ENCODE data around the gene TNFRSF8.
"Not testable (repeated sequence)": the region's sequence is repeated elsewhere in the genome, so short reads cannot be mapped to it uniquely, and the experiment has no call there.

TNFRSF8 gene

DNA sequence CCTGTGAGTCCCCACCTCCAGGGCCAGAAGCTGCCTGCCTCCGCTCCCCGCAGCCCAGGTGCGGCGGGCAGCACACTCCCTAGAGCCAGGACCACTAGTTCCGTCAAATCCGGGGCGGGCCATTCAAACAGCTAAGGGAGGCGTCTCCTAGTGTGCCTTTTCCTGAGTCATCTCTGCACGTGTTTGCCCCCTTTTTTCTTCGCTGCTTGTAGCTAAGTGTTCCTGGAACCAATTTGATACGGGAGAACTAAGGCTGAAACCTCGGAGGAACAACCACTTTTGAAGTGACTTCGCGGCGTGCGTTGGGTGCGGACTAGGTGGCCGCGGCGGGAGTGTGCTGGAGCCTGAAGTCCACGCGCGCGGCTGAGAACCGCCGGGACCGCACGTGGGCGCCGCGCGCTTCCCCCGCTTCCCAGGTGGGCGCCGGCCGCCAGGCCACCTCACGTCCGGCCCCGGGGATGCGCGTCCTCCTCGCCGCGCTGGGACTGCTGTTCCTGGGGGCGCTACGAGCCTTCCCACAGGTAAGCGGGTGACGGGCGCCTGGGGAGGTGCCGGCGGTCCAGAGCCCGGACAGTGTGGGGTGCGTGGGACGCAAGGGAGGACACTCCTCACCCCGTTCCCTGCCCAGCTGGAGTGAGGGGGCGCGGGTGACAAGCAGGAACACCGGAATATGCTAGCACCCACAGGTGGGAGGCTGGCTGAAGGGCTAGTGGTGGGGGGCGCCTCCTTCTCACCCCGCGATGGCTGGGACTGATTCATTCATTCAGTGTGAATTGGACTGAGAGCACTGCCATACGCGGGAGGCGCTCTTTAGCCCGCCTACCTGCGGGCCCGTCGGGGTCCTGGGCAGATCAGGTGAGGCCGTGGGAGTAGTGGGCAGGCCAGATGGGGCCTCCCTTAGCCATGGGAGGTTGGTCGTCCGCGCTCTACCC lies at the start of gene TNFRSF8:
Gene TNFRSF8, plus strand, starts transcription at position 163 of the 932 bp plus-strand sequence. Its CDS starts 296 bp downstream, at position 459.
- no peak for DNase-seq (ENCODE audit: low spot score)

DNA sequence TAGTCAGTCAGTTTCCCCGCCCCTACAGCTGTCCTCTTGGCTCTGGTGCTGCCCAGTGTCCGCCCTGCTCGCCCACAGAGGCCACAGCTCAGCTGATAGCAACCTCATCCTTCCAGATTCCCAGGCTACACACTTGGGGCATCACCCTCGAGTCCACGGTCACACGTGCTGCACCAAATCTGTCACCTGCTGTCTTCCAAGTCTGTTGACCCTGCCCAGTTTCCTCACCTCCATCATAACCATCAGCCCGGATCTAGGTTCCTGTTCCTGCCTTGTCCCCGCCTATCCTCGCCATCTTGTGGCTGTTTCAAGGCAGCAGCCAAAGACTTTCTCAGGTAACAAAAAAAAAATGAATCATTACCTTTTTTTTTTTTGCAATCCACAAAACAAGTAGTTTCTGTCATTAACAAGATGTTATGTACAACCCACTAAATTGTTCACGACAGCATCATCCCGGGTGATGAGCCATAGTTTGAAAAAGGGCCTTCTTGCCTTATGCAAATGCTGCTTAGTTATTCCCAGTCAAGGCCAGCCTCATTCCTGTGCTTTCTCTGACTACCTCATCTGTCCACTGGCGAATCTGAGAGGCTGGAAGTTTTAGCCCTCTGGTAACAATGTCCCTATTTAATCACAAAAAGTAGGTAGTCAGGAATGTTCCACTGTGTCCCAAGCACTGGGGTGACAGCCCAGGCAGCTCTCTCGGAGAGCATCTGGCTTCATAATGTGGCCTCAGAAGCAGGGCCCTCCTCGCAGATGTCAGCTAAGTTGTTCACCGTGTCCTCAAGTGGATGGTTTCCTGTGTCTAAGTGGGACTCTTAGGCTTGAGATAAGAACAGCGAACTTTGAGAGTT lies 48.7 kb upstream of the TNFRSF8 start:
- peak; percentile 58 for DNase-seq (ENCODE audit: low spot score)

DNA sequence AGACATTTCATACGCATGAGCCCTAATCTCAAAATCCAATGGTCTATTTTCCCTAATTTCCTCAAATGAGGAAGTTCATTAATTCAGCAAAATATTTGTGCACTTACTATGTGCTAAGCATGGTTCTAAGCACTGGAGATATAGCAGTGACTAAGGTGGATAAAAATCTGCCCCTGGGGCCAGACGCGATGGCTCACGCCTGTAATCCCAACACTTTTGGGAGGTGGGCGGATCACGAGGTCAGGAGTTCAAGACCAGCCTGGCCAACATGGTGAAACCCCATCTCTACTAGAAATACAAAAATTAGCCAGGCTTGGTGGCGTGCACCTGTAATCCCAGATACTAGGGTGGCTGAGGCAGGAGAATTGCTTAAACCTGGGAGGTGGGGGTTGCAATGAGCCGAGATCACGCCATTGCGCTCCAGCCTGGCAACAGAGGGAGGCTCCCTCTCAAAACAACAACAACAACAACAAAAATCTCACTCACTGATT lies 48.1 kb upstream of the TNFRSF8 start:
- no peak for DNase-seq (ENCODE audit: low spot score)

DNA sequence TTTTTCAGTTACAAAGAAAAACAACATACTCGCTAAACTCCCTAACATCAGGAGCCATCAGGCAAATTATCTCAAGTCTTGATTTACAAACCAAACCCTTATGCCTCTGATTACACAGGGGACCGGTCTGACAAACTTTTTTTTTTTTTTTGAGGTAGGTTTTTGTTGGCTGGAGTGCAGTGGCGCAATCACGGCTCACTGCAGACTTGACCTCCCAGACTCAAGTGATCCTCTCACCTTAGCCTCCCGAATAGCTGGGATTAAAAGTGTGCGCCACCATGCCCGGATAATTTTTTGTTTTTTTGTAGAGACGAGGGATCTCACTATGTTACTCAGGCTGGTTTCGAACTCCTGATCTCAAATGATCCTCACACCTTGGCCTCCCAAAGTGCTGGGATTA lies 47.6 kb upstream of the TNFRSF8 start:
- DNase-seq (ENCODE audit: low spot score): no peak

DNA sequence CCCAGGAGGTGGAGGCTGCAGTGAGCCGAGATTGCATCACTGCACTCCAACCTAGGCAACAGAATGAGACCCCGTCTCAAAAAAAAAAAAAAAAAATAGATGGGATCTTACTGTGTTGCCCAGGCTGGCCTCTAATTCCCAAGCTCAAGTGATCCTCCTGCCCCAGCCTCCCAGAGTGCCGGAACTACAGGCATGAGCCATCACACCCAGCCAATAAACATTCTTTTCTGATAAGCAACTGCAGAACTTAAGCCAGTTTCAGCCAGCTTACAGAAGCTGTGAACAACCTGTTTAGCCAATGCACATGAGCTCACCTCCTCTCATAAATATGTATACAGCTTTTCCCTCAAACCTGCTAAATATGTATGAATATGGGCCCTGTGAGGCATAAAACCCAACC lies 46.9 kb upstream of the TNFRSF8 start:
- no peak for DNase-seq (ENCODE audit: low spot score)

DNA sequence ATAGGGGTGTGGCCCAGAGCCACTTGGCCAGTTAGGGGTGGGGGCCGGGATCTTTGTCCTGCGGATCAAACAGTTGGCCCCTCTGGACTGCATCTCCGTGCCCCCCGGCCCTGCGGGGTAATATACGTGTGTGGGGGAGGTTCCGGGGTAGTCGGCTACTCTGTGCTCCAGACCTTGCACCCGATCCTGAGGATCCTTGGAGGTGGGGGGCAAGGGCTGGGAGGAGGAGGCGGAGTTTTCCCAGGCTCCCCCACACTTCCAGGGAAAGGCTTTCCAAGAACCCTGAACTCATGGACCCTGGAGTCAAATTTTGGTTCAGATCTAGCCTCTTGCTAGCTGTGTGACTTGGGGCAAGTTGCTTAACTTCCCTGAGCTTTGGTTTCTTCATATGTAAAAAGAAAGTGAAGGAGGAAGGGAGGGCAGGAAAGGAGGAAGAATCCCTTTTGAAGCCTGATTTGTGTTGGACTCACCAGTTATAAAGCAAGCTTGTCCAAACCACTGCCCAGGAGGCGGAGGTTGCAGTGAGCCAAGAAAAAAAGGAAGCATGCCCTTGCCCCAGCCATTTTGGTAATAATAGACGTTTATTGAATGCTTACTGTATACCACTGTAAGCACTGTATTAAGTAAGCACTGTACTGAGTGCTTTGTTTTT lies 43.1 kb upstream of the TNFRSF8 start:
- no peak for DNase-seq (ENCODE audit: low spot score)

DNA sequence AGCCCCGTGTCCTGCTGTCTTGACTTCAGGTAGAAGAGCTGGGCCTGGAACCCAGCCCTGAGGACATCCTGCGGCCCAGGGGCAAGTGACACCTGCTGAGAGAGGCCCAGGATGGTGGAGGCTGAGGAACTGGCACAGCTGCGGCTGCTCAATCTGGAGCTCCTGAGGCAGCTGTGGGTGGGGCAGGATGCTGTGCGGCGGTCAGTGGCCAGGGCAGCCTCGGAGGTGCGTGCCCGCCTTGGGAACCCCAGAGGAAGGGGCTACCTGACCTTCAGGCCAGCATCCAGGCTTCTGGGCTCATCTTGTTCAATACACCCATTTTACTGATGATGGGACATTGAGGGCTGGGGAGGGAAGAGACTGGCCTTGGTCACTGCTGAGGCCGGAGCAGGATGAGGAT lies 41.5 kb upstream of the TNFRSF8 start:
- no peak for DNase-seq (ENCODE audit: low spot score)

DNA sequence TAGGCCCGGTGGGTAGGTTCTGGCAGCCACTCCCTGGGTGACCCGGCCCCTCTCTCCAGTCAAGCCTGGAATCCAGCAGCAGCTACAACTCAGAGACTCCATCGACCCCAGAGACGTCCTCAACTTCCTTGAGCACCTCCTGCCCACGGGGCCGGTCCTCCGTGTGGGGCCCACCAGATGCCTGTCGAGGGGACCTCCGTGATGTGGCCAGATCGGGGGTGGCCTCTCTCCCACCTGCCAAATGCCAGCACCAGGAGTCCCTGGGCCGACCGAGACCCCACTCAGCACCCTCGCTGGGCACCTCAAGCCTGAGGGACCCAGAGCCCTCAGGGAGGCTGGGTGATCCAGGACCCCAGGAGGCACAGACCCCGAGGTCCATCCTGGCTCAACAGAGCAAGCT lies 41.1 kb upstream of the TNFRSF8 start:
- DNase-seq (ENCODE audit: low spot score): no peak

DNA sequence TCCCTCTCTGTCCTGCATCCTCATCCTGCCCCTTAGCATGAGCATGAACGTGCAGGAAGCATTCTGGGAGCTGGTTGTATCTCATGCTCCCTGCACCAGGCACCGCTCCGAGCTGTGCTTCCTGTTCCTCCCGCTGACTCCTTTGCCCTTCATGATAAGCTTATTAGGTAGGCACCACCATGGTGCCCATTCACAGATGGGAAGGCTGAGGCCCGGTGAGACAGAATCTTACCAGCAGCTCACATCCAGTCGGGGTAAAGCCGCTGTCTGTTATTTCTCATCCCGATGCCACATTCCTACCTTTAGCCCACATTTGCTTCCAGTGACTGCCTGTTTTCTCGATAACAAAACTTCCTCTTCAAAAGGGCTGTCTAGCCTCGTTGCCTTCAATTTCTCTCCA lies 36.5 kb upstream of the TNFRSF8 start:
- no peak for DNase-seq (ENCODE audit: low spot score)

DNA sequence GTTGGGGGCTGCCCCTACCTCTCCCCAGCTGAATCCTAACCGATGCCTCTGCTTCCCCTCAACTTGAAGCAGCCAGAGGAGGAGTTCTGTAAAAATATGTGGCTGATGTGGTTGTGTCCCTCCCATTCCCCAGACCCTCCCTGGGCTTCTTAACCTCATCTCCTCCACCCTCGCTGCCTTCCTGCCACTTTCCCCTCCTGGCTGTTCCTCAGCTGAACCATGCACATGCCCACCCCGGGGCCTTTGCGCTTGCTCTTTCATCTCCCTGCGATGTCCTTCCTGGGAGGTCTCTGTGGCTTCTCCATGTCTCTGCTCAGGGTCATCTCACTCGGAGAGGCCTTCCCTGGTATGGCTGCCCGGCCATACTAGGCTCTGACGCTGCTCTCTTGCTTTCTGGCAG lies 34.9 kb upstream of the TNFRSF8 start:
- DNase-seq (ENCODE audit: low spot score): no peak

DNA sequence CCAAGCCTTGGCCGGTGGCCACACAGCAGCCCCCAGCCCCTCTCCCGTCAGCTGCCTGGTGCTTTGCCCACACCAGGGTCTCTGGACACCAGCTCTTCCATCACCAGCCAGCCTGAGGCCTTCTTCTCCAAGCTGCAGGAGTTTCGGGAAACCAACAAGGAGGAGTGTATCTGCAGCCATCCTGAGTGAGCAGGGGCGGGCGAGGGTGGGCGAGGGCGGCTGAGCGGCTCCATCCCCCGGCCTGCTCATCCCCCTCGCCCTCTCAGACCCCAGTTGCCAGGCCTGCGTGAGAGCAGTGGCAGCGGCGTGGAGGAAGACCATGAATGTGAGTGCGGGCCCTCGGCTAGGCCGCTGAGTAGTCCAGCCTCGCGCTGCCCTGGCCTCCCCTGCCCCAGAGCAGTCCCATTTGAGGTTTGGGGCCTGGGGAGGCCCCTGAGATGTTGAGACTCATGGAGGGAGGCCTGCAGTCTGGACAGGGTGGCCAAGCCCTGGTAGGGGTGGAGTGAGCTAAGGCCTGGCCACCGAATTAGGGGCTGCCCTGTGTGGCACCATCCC lies 34.1 kb upstream of the TNFRSF8 start:
- no peak for DNase-seq (ENCODE audit: low spot score)

DNA sequence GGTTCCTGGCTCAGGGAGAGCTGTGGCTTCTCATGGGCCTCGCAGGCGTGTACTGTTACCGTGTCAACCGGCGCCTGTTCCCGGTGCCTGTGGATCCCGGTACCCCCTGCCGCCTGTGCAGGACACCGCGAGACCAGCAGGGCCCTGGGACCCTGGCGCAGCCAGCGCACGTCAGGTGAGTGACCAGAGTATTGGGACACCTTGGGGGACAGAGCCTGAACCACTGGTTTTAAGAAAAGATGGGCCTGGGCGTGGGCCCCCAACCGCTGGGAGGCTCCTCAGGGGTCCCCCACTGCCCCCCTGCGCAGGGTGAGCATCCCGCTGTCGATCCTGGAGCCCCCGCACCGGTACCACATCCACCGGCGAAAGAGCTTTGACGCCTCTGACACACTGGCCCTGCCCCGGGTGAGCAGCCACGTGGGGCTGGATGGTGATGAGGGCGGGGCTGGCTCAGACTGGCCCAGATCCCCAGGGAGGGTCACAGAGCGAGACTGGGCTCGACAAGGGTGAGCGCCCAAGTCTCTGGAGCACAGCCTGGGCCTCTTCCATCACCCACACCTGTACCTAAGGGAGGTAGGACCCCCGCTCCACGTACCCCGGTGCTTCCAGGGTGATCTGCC lies 33.3 kb upstream of the TNFRSF8 start:
- DNase-seq (ENCODE audit: low spot score): no peak

DNA sequence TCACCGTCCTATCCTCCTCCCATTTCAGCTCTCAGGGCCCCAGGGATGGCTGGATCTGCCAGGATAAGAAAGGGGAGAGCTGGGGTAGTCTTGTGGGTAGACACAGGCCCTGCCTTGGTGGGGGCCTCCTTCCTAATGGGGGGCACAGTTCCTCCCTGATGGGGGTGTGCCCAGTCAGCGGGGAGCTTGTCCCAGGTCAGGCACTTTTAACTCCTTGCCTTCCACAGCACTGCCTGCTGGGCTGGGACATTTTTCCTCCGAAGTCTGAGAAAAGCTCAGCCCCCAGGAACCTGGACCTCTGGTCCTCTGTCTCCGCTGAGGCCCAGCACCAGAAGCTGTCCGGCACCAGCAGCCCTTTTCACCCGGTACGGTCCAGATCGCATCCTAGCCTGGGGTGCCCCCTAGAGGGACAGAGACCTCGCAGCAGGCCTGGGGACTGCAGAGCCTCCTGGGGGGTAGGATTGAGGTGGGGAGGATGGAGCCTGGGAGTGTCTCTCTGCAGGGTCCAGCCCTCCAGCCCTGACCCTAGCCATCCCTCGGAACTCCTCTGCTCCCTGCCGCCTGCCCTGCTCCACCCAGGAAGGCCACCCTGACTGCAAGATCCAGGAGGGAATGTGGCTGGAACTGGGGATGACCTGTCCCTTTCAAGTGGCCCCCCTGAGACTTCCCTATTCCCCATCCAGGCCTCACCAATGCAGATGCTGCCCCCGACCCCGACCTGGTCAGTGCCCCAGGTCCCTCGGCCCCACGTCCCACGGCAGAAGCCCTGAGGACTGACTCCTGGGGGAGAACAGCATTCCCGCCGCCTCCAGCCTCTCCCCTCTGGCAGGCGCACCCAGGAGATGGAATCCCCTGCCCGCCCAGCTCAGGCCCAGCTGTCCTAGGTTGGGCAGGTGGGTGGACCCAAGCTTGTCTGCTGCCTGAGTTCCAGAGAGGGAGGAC lies 31.8 kb upstream of the TNFRSF8 start:
- DNase-seq (ENCODE audit: low spot score): peak; percentile 70

DNA sequence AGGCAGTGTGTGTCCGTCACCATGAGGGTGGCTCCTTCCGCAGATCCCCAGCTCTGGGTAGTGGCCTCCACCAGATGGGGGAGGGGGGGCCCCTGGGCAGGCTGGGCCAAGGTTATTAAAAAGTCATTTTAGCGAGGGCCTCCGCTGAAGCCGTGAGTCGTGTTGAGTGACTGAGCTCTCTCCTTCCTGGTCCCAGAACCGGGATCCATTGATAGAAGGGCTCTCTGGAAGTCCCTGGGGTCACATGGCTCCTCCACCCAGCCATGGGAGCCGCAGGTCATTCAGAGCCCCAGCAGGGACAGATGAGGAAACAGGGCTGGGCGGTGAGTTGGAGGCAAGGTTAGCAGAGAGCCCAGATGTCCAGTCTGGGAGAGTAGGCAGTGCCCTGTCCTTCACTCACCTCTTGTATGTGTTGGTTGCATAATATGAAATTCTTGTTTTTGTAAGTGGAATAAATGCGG lies 30.9 kb upstream of the TNFRSF8 start:
- no peak for DNase-seq (ENCODE audit: low spot score)

DNA sequence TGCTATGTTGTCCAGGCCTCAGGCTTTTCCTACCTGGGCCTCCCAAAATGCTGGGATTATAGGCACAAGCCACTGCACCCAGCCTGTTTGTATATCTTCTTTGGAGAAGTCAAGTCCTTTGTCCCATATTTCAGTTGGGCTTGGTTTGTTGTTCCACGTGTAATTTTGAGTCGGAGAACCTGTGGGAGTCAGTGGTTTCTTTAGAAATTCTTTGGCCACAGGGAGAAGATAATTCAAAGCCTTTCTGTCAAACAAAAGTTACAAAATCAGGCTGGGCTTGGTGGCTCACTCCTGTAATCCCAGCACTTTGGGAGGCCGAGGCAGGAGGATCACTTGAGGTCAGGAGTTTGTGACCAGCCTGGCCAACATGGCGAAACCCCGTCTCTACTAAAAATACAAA lies 29.7 kb upstream of the TNFRSF8 start:
- not testable (repeated sequence) for DNase-seq (ENCODE audit: low spot score)

DNA sequence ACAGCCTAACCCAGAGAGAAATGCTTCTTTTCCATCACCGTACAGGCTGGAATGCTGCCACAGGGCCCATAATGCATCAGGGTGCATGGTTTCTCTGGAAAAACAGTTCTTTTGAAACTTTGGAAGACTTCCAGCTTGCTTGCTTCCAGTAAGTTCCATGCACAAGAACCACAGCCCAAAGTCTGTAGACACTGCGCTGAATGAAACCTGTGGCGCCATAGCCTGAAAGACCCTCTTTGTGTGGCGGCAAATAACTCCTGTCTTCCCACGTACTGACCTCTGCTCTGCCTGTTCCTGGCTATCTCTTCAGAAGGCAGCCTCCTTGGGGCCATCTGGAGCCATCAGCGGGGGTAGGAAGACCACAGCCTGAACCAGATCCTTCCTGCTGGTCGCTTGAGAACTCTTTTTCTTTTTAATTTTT lies 28.7 kb upstream of the TNFRSF8 start:
- DNase-seq (ENCODE audit: low spot score): no peak

DNA sequence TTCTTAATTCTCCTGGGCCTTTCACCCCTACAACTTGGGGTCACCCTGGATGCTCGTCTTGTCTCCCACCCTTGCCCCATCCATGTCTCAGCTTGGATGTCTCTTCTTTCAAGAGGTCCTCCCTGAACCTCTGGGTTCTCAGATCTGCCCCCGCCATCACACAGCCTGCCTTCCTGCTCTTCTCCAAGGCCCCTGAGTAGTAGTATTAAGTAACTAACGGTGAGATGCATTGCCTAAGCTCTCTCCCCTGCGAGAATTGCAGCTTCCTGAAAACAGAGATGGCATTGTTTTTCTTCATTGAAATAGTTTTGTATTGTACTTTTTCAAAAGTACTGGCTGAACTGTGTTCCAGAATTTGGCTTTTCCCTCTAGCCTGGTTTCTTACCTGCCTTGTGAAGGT lies 27.8 kb upstream of the TNFRSF8 start:
- no peak for DNase-seq (ENCODE audit: low spot score)

DNA sequence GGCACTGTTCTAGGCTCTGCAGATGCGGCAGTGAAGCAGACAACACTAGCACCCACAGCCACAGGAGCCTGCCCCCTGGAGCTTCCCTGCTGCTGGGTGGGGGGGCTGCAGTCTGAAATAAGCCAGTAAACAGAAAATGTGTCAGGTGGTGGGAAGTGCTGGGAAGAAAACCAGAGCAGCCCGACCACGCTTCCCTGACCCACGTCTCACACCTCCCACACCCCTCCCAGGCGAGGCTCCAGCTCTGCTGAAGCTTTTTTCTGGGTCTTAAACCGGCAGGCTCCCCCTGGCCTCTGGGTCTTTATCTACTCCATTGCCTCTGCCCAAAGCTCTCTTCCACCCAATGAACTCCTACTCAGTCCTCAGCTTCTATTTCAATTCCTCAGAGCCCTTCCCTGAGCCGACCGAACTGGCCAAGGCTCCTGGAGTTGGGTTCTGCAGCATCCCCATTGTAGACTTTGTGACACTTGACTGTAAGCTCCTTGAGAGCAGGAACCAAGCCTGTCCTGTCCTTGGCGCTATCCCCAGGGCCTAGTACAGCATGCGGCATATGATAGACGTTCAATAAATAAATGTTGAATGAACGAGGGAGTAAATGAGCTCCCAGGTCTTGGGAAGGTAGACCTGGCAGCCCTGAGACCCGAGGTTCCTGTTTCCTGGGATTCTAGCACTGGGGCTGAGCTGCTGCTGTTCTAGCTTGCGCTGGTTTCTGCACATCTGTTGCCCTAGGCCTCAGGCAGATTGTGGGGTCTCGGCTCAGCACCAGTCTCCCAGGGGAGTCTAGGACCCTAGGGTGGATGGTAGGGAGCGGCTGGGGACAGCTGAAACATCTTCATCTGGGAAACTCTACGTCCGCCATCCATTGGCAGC lies 25.4 kb upstream of the TNFRSF8 start:
- no peak for DNase-seq (ENCODE audit: low spot score)

Measured in AG08395 (cell line).